Body of pancreas (tissue), 4 donors: Measurements from ENCODE around the gene DAP3. TPM values are rescaled to one million over a fixed set of nuclear protein-coding genes. Genes with fewer than 3 reads are reported as not detected.
"Not testable (repeated sequence)": the region's sequence is repeated elsewhere in the genome, so short reads cannot be mapped to it uniquely, and the experiment has no call there.

Experiments
- ATAC-seq: fragments of 150-250 bp; one replicate; pipeline ENCODE4 v1.9.1; 2016
- DNase-seq, 4 donors: peaks; one replicate each; pipeline ENCODE4 v3.0.0-alpha.2; 2019
- H3K27ac ChIP-seq, 4 donors: fragments of 200-600 bp; sonication (generic); 1 replicate in 3 of 4; 2 replicates in 1 of 4; pipeline versions ENCODE4 v1.5.1 to v1.6.1; 2016 to 2019; ENCODE audit warnings: mild to moderate bottlenecking in 1 of 4, mixed read lengths in 1 of 4, moderate library complexity in 1 of 4
- H3K27me3 ChIP-seq, 2 donors: fragments of 200-600 bp; sonication (generic); one replicate each; pipeline ENCODE4 v1.6.0; 2016; ENCODE audit warnings: mild to moderate bottlenecking in 1 of 2
- H3K36me3 ChIP-seq, 2 donors: fragments of 200-600 bp; sonication (generic); replicated peaks in 1 of 2; 2 replicates each; pipeline ENCODE4 v1.5.1; 2016; ENCODE audit warnings: low read depth in 2 of 2; ENCODE audit not compliant: insufficient read depth in 1 of 2
- H3K4me1 ChIP-seq: fragments of 200-600 bp; sonication (generic); one replicate; pipeline ENCODE4 v1.6.0; 2016
- H3K4me3 ChIP-seq, 2 donors: fragments of 200-600 bp; sonication (generic); 1 replicate in 1 of 2; 2 replicates in 1 of 2; pipeline ENCODE4 v1.5.1; 2016 to 2019
- H3K9me3 ChIP-seq, 3 donors: fragments of 200-600 bp; sonication (generic); 1 replicate in 2 of 3; 2 replicates in 1 of 3; pipeline ENCODE4 v1.5.1; 2016
- POLR2A ChIP-seq, 3 donors: fragments of 450-650 bp; IDR thresholded peaks; one replicate each; pipeline ENCODE4 v1.6.1; 2016; ENCODE audit warnings: antibody characterized with exemption in 3 of 3, mild to moderate bottlenecking in 2 of 3
- WGBS, 2 donors: methylation state at CpG; one replicate each; pipeline ENCODE4 v1.1.5; 2017; 5-methylcytosine and 5-hydroxymethylcytosine counted together
- intact Hi-C: fragments of 100-400 bp; cut with DNase I; formaldehyde crosslinking; loops from one replicate; pipeline ENCODE4 v1.15.1; 2023
- total RNA-seq, 2 donors: library from RNA; depleted of rRNA; stranded (reverse); fragments of >200 nt; gene quantifications; one replicate each; pipeline ENCODE4 v1.1.0, GENCODE V29; 2016
- TF ChIP-seq, protein P1 (sequence below), 7 experiments: fragments of 450-650 bp in 4 of 7; fragments of 200-600 bp in 3 of 7; sonication (generic) in 3 of 7; IDR thresholded peaks; one replicate each; pipeline ENCODE4 v1.5.1; 2016 to 2019; ENCODE audit warnings: antibody characterized with exemption in 7 of 7

Gene DAP3
- total RNA-seq, 2 donors from 2014 or later: 71.9 to 110 TPM

DNA sequence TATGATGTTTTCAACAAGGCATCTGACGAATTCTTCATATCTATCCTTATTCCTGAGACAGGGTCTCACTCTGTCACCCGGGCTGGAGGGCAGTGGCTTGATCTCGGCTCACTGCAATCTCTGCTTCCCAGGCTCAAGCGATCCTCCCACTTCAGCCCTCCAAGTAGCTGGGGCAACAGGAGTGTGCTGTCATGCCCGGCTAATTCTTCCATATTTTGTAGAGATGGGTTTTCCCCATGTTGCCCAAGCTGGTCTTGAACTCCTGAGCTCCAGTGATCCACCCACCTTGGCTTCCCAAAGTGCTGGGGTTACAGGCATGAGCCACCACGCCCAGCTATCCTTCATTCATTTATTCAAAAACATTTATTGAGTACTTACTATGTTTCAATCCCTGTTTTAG lies 8.4 kb upstream of the DAP3 start:
- peaks cover 0 to 17% of the 10 kb centered on the region in 2 donors for H3K36me3 ChIP-seq
- H3K9me3 ChIP-seq: no peaks in the 10 kb centered on the region
- no peaks in the 10 kb centered on the region for H3K4me1 ChIP-seq
- no peak for DNase-seq
- ATAC-seq: no peak
- intact Hi-C loops: no loop called here
- H3K27ac ChIP-seq: no peak overlapping the region
- H3K27me3 ChIP-seq: no peaks in the 10 kb centered on the region
- WGBS, 2 donors: 90 to 92% methylated on average over 6 of the region's 6 CpGs
- no peak for TF ChIP-seq POLR2A (IDR thresholded peaks at IDR 0.05)
- TF ChIP-seq, protein P1, sequence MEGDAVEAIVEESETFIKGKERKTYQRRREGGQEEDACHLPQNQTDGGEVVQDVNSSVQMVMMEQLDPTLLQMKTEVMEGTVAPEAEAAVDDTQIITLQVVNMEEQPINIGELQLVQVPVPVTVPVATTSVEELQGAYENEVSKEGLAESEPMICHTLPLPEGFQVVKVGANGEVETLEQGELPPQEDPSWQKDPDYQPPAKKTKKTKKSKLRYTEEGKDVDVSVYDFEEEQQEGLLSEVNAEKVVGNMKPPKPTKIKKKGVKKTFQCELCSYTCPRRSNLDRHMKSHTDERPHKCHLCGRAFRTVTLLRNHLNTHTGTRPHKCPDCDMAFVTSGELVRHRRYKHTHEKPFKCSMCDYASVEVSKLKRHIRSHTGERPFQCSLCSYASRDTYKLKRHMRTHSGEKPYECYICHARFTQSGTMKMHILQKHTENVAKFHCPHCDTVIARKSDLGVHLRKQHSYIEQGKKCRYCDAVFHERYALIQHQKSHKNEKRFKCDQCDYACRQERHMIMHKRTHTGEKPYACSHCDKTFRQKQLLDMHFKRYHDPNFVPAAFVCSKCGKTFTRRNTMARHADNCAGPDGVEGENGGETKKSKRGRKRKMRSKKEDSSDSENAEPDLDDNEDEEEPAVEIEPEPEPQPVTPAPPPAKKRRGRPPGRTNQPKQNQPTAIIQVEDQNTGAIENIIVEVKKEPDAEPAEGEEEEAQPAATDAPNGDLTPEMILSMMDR (IDR thresholded peaks at IDR 0.05): no peak
- H3K4me3 ChIP-seq: no peak overlapping the region

DNA sequence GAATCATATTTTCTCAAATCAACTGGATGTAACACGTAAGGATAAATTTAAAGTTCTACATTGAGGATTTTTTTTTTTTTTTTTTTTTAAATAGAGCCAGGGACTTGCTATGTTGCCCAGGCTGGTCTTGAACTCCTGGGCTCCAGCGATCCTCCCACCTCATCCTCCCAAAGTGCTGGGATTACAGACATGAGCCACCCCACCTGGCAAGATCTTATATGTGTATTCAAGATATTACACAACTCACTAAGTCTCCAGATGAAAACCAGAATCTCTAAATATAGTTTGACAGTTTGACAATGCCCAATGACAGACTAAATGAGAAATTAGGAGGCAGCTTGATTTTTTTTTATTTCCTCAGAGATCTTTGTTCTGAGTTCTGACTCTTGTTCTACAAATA lies 7.1 kb upstream of the DAP3 start:
- Histone ChIP-seq H3K27me3 (no peaks in the 10 kb centered on the region), H3K27ac (no peak overlapping the region), H3K4me3 (no peak overlapping the region), H3K9me3 (no peaks in the 10 kb centered on the region), H3K4me1 (peaks cover 11% of the 10 kb centered on the region), H3K36me3 (peaks cover 0 to 11% of the 10 kb centered on the region in 2 donors)
- intact Hi-C loops: no loop called here
- DNase-seq (no peak), ATAC-seq (no peak)
- WGBS, 2 donors: 83 to 95% methylated on average over 2 of the region's 2 CpGs
- TF ChIP-seq, protein P1 (IDR thresholded peaks at IDR 0.05): no peak
- TF ChIP-seq POLR2A (IDR thresholded peaks at IDR 0.05): no peak

DNA sequence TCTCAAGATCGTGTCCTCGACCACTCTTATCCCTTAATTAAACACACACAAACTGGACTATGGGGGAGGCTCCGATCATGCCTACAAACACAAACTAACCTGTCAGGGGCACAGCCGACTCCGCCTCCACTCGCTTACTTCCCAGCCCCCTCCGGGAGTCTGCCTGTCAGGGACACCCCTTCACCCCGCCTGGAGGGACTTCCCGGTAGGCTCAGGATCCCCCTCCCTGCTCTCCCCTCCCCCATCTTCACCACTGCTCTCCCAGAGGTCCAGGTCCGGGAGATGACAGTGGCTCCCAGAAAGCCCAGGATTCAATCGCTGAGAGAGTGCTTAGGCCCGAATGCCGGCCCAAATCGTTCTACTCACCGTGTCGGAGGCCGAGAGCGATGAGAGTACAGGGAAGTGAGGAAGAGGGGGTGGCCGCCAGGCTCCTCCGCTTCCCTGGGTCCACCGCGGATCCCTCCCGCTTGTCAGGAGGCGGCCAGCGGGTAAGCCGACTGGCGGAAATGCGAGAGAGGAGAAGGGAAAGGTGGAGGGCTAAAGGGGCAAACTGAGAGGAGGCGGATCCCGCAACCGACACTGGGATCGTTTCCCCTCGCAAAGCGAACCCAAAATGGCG lies 1.1 kb upstream of the DAP3 start:
- DNase-seq: peak in 1 of 4 donors; percentile 33
- intact Hi-C loops: not testable (repeated sequence)

DNA sequence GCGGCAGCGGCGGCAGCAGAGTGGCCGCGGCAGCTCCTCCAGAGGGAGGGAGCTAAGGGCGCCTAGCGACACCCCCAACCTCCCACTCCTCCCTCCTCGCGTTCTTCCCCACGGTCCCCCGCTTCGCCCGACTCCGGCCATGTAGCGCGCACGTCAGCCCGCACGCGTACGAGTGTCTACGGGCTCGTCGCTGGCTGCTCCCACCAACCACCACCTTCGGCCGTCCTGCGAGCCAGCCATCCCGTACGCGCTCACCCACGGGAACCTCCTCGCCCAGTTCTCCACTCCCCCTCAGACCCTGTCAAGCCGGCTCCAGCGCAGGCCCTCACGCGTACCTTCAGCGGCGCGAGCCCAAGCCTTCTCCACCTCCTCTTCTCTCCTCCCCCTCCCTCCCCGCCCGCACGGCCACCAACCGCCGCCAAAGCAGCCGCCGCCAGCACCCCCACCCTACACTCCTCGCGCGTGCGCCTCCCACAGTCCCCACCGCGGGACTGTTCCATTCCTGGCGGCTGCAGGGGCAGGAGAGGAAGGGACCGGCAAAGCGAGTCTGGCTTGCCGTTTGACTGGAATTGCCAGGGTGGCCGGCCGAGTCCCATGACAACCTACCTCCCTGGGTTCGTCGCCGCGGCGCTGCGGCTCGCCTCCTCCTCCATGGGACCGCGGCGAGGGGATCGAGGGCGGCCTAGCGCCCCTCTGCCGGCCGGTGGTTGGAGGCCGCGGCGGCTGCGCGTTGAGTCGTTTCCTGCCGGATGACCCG lies 389 bp upstream of the DAP3 start, which contains the start of gene YY1AP1:
YY1AP1 (minus strand) TSS at position 451 of the 757 bp plus-strand sequence. CDS start 8,338 bp downstream, outside the sequence.
- Histone ChIP-seq H3K27me3 (no peaks in the 10 kb centered on the region), H3K9me3 (no peaks in the 10 kb centered on the region), H3K27ac (peak within 1 kb of the TSS; percentile 98 to 99 (median 98)), H3K36me3 (peaks cover 0 to 8% of the 10 kb centered on the region in 2 donors), H3K4me3 (peak within 1 kb of the TSS; percentile 79 to 92), H3K4me1 (peaks cover 26% of the 10 kb centered on the region)
- 0% methylated on average over 23 to 80 of the region's 81 CpGs for WGBS, 2 donors
- ATAC-seq: peak; percentile 96
- TF ChIP-seq, protein P1 (IDR thresholded peaks at IDR 0.05): peak in 3 of 7 experiments; percentile 7 to 28 (median 14)
- TF ChIP-seq POLR2A (IDR thresholded peaks at IDR 0.05): peak; percentile 35 to 89 (median 76)
- DNase-seq: peak; percentile 91 to 93 (median 92)
- intact Hi-C loops: no loop called here

More for the DNA sequence above, 1.1 kb upstream of the DAP3 start:
- not testable (repeated sequence) for H3K36me3 ChIP-seq, H3K9me3 ChIP-seq, H3K27me3 ChIP-seq
- WGBS, 2 donors: 0 to 1% methylated on average over 15 to 28 of the region's 35 CpGs
- Histone ChIP-seq H3K4me1 (peaks cover 26% of the 10 kb centered on the region), H3K27ac (peak overlapping the region; percentile 98 to 99 (median 98)), H3K4me3 (peak overlapping the region; percentile 79 to 92)
- peak; percentile 11 for ATAC-seq

DNA sequence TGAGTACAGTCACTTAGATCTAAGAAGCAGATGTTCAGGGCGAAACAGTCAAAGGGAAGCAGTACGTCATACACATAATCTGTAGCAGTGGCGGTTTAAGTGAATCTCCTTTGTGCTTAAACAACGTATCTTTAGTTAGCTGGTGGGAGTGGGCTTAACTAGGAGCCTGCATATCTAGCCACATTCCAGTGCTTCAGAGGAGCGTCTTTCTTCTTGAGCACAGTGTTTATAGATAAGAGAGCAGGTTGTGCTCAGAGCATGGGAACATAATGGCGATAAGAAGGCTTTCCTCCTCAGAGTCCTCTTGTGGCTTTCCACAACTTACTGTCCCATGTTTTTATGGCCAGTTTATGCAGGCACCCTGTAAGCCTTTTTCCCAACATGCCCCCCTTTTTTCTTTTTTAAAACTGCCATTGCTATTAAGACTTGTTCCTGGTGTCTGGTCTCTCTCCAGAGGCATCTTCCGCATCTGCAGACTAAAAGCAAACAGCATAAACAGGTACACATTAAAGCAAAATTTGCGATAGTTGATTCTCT lies 3.2 kb downstream of the DAP3 start:
- DNase-seq (no peak), ATAC-seq (no peak)
- no peaks in the 10 kb centered on the region for H3K27me3 ChIP-seq
- WGBS, 2 donors: 88 to 96% methylated on average over 8 of the region's 8 CpGs
- H3K9me3 ChIP-seq: no peaks in the 10 kb centered on the region
- TF ChIP-seq, protein P1 (IDR thresholded peaks at IDR 0.05): no peak
- no peak for TF ChIP-seq POLR2A (IDR thresholded peaks at IDR 0.05)
- H3K4me1 ChIP-seq: peaks cover 37% of the 10 kb centered on the region
- H3K4me3 ChIP-seq: no peak overlapping the region
- H3K27ac ChIP-seq: no peak overlapping the region
- H3K36me3 ChIP-seq: peaks cover 0 to 8% of the 10 kb centered on the region in 2 donors
- intact Hi-C loops: no loop called here
